Eye (tissue), 1 donor: ENCODE data around the gene FNIP1.
"Not testable (repeated sequence)": the region's sequence is repeated elsewhere in the genome, so short reads cannot be mapped to it uniquely, and the experiment has no call there.

ENCODE experiments used
- DNase-seq: peaks from one replicate; pipeline ENCODE4 v3.0.0-alpha.2; 2015

FNIP1 gene

DNA sequence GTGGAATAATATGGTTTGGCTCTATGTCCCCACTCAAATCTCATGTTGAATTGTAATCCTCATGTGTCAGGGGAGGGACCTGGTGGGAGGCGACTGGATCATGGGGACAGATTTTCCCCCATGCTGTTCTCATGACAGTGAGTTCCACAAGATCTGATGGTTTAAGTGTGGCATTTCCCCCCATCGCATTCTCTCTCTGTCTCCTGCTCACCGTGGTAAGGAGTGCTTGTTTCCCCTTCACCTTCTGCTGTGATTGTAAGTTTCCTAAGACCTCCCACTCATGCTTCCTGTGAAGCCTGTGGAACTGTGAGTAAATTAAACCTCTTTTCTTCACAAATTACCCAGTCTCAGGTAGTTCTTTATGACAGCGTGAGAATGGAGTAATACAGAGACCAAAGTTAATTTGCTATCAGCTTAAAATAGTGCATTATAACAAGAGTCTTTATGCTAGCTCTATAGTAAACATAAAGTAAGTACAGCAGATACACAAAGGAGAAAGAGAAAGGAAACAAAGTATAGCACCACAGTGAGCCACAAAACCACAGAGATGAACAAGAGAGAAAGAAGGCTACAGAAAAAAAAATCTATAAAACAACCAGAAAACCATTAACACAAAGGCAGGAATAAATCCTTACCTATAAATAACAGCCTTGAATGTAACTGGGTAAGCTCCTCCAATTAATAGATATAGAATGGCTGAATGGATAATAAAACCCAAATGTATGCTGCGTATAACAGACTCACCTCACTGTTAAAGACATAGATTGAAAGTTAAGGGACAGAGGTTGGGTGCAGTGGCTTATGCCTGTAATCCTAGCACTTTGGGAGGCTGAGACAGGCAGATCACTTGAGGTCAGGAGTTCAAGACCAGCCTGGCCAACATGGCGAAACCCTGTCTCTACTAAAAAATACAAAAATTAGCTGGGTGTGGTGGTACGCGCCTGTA lies 201.5 kb downstream of the FNIP1 start:
- DNase-seq, result no peak

GRCh38 chr5:131593921-131594320 lies 202.9 kb downstream of the FNIP1 start:
- no peak for DNase-seq

- not testable (repeated sequence) for DNase-seq
Observed at GRCh38 chr5:131593436-131593835, 203.4 kb downstream of the FNIP1 start.
